Measurements from ENCODE around the gene ATAD3B. TPM values are rescaled to one million over a fixed set of nuclear protein-coding genes. Genes with fewer than 3 reads are reported as not detected.
A peak's percentile ranks its signal among the peaks of the same experiment; 100 is the strongest.
"Not testable (repeated sequence)": the region's sequence is repeated elsewhere in the genome, so short reads cannot be mapped to it uniquely, and the experiment has no call there.

ATAD3B gene
- total RNA-seq, 1 donor from 2014 or later, result 44.3 TPM

GRCh38 chr1:1511533-1512285, 40.1 kb downstream of the ATAD3B start, which contains the start of gene ATAD3A:
Gene ATAD3A (plus strand): TSS chr1:1512162. CDS start chr1:1512269, 107 bp downstream.
- DNase-seq (ENCODE audit: extremely low spot score, unreplicated experiment), result peak; percentile 98
- no peaks in the 10 kb centered on the region for H3K9me3 Mint-ChIP-seq
- H3K27me3 Mint-ChIP-seq, result no peaks in the 10 kb centered on the region
- no peaks in the 10 kb centered on the region for H3K36me3 Mint-ChIP-seq
- peaks cover 5% of the 10 kb centered on the region for H3K4me1 Mint-ChIP-seq (ENCODE audit: unreplicated experiment)
- peak within 1 kb of the TSS; percentile 94 for H3K4me3 Mint-ChIP-seq
- peak within 1 kb of the TSS; percentile 96 for H3K27ac Mint-ChIP-seq
- TF ChIP-seq CTCF (conservative IDR thresholded peaks at IDR 0.05), result peak; percentile 3

GRCh38 chr1:1512425-1512824, 40.9 kb downstream of the ATAD3B start:
- not testable (repeated sequence) for H3K9me3 Mint-ChIP-seq; DNase-seq (ENCODE audit: extremely low spot score, unreplicated experiment); H3K27ac Mint-ChIP-seq; H3K4me1 Mint-ChIP-seq (ENCODE audit: unreplicated experiment); H3K27me3 Mint-ChIP-seq; H3K36me3 Mint-ChIP-seq
- H3K4me3 Mint-ChIP-seq, result peak overlapping the region; percentile 79

- H3K27ac Mint-ChIP-seq, result not testable (repeated sequence)
- H3K4me3 Mint-ChIP-seq, result peak overlapping the region; percentile 72
Measured at GRCh38 chr1:1513675-1514074, 42.1 kb downstream of the ATAD3B start.

GRCh38 chr1:1514376-1514775, 42.8 kb downstream of the ATAD3B start:
- not testable (repeated sequence) for H3K4me1 Mint-ChIP-seq (ENCODE audit: unreplicated experiment); DNase-seq (ENCODE audit: extremely low spot score, unreplicated experiment); H3K27ac Mint-ChIP-seq; H3K36me3 Mint-ChIP-seq; H3K27me3 Mint-ChIP-seq; H3K4me3 Mint-ChIP-seq; H3K9me3 Mint-ChIP-seq

More at GRCh38 chr1:1513675-1514074, 42.1 kb downstream of the ATAD3B start:
- H3K9me3 Mint-ChIP-seq; H3K4me1 Mint-ChIP-seq (ENCODE audit: unreplicated experiment); H3K36me3 Mint-ChIP-seq; H3K27me3 Mint-ChIP-seq; DNase-seq (ENCODE audit: extremely low spot score, unreplicated experiment): not testable (repeated sequence)

GRCh38 chr1:1516923-1517322, 45.4 kb downstream of the ATAD3B start:
- not testable (repeated sequence) for H3K27ac Mint-ChIP-seq; H3K4me3 Mint-ChIP-seq; H3K4me1 Mint-ChIP-seq (ENCODE audit: unreplicated experiment); H3K36me3 Mint-ChIP-seq; DNase-seq (ENCODE audit: extremely low spot score, unreplicated experiment); H3K9me3 Mint-ChIP-seq; H3K27me3 Mint-ChIP-seq

- Mint-ChIP-seq H3K4me1 (ENCODE audit: unreplicated experiment) (no peaks in the 10 kb centered on the region), H3K9me3 (no peaks in the 10 kb centered on the region), H3K4me3 (no peak overlapping the region), H3K27me3 (no peaks in the 10 kb centered on the region), H3K36me3 (no peaks in the 10 kb centered on the region), H3K27ac (no peak overlapping the region)
- no peak for DNase-seq (ENCODE audit: extremely low spot score, unreplicated experiment)
- no peak for TF ChIP-seq CTCF (conservative IDR thresholded peaks at IDR 0.05)
Measured at GRCh38 chr1:1517973-1518620, 46.5 kb downstream of the ATAD3B start.

GRCh38 chr1:1518621-1519007, 47.0 kb downstream of the ATAD3B start:
- not testable (repeated sequence) for H3K36me3 Mint-ChIP-seq; H3K4me1 Mint-ChIP-seq (ENCODE audit: unreplicated experiment); H3K27me3 Mint-ChIP-seq; H3K27ac Mint-ChIP-seq; H3K9me3 Mint-ChIP-seq; DNase-seq (ENCODE audit: extremely low spot score, unreplicated experiment); H3K4me3 Mint-ChIP-seq

- not testable (repeated sequence) for H3K36me3 Mint-ChIP-seq; H3K27me3 Mint-ChIP-seq; DNase-seq (ENCODE audit: extremely low spot score, unreplicated experiment); H3K27ac Mint-ChIP-seq; H3K9me3 Mint-ChIP-seq; H3K4me3 Mint-ChIP-seq; H3K4me1 Mint-ChIP-seq (ENCODE audit: unreplicated experiment)
Measured at GRCh38 chr1:1519805-1520505, 48.4 kb downstream of the ATAD3B start.
